Subcutaneous adipose tissue (tissue), 4 donors: ENCODE measurements around the gene MGLL. TPM values are rescaled to one million over a fixed set of nuclear protein-coding genes. Genes with fewer than 3 reads are reported as not detected.

ENCODE experiments used
- total RNA-seq, 4 donors: library from RNA; depleted of rRNA; stranded (reverse); fragments of >200 nt; gene quantifications; one replicate each; pipeline ENCODE4 v1.1.0, GENCODE V29; 2016
- TF ChIP-seq, protein P1 (sequence below): fragments of 450-650 bp; IDR thresholded peaks from one replicate; pipeline ENCODE4 v1.5.1; 2016; ENCODE audit warnings: low read depth, mild to moderate bottlenecking, control low read depth, antibody characterized with exemption, moderate library complexity

MGLL gene
- total RNA-seq, 4 donors from 2014 or later = 83.9 to 292 (median 110) TPM

DNA sequence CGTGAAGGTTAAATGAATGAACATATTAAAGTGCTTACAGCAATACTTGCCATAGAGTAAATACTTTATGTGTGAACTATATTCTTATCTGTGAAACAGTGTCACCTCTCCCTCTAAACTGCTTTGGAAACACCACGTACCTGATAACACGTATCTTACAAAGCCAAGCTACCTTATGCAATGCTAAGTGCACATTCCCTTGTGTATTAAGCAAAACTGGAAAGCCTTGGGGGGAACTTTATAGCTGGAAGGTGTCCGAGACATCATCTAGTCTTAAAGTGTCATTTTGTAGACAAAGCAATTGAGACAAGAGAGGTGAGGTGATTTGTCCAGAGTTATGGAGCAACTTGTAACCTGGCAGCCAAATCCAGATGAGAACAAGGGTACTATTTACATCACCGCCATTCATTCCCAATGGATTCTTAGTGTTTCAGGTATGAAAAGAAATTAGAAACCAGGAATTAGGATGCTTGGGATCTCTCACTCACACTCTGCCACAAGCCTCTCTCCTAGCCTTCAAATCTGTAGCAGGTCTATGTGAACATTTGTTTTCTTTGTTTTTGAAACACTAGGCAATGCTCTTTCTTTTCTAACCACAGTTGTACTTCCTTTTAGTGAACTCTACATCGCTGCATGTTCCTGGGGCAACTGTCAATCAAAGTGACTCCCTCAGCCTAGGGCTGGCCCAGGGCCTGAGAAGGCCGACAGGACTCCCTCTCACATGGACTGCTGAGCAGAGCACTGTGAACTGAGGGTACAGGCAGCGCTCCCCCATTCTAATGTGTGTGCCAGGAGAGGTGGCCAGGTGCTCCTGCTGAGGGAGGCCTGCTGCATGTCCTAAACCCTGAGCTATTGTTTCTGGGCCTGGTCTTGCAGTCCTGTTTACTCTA, 13.9 kb upstream of the MGLL start:
- TF ChIP-seq, protein P1, sequence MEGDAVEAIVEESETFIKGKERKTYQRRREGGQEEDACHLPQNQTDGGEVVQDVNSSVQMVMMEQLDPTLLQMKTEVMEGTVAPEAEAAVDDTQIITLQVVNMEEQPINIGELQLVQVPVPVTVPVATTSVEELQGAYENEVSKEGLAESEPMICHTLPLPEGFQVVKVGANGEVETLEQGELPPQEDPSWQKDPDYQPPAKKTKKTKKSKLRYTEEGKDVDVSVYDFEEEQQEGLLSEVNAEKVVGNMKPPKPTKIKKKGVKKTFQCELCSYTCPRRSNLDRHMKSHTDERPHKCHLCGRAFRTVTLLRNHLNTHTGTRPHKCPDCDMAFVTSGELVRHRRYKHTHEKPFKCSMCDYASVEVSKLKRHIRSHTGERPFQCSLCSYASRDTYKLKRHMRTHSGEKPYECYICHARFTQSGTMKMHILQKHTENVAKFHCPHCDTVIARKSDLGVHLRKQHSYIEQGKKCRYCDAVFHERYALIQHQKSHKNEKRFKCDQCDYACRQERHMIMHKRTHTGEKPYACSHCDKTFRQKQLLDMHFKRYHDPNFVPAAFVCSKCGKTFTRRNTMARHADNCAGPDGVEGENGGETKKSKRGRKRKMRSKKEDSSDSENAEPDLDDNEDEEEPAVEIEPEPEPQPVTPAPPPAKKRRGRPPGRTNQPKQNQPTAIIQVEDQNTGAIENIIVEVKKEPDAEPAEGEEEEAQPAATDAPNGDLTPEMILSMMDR = no peak

DNA sequence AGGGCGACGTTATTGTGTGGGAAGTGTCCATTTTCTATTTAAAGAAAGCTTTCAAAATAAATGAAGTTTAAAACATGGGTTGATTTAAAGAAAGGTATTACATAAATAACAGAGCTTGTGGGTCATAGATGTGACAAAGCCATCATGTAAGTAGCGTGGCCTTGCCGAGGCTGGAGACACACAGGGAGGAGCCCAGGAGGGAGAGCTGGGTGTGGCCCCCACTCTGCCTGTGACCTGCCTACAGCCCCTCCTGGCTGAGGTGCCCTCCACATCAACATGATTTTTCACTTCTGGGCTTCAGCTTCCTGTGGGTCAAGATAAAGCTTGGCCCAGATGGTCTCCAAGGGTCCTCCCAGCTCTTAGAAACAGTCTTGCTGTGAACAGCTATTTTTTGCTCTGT, 12.5 kb upstream of the MGLL start:
- TF ChIP-seq, protein P1 = no peak

DNA sequence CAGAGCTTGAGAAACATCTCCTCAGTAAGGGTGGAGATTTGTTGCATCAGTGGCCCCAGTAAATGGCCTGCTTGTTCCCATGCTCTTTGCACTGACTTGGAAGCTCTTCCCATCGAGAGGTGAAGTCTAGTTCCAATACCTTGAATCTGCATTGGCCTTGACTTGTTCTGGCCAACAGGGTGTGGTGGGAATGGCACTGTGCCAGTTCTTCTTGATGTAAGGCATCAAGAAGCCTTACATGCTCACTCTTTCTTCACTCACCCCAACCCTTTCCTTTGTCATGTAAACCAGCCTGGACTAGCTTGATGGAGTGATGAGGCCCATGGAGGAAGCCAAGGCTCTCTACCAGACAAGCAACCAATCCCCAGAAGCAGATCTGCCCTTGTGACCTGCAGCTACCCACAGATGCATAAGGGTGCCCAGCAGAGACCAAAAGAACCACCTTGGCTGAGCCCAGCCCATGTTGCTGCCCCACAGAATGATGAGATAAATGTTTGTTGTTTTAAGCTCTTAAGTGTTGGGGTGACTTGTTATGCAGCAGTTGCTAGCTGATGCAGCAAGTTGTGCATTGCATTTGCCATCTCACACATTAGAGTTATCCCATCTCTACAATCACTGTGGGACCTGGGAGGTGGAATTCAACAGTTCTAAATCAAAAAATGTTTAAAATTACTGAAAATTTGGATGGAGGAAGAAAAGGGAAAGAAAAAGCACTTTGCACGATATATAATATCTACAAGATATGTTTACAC, 11.1 kb upstream of the MGLL start:
- TF ChIP-seq, protein P1 = no peak

DNA sequence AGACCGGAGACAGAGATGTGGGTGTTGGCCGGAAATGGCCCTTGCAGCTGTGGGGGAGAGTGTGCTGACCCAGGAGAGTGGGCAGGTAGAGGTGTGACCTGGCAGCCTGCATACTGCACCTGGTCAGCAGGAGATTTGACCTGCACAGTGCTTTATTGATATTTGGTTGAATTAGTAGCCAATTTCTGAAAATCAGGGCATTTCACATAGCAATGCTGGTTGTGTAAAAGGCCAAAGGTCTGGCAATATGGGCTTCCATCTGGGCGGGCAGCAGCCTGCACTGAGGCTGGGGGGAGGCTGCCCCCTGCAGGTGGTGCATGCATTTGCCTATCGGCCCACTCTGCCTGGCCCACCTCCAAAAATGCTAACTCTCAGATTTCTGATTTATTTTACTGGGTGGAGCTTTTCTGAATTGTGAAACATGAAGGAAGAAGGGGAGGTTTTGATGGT, 9.4 kb upstream of the MGLL start:
- TF ChIP-seq, protein P1 = no peak

DNA sequence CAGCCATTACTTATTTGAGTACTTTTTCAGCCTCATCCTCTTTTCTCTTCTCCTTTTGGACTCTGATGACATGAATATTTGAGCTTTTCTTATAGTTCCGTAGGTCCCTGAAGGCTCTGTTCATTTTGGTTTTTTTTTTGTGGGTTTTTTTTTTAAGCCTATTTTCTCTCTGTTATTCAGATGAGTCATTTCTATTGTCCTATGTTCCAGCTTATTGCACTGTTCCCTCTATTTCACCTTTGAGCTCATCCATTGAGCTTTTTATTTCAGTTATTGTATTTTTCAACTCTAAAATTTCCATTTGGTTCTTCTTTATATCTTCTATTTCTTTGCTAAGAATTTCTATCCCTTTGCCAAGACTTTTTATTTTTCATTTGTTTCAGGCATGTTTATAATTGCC, 7.2 kb upstream of the MGLL start:
- TF ChIP-seq, protein P1 = no peak

DNA sequence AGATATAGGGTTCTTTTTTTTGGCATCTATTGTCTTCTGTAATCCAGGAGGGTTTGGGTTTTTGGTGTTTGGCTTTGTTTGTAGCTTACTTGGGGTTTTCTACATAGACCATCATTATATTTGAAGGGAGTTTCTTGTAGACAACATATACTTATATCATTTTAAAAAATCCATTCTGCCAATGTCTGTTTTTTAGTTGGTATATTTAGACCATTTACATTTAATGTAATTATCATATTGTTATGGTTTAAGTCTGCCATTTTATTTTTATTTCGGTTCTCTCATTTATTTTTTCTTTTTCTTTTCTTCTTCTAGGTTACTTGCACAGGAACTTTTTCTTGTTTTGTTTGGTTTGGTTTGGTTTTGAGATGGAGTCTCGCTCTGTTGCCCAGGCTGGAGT, 5.5 kb upstream of the MGLL start:
- TF ChIP-seq, protein P1 = no peak

DNA sequence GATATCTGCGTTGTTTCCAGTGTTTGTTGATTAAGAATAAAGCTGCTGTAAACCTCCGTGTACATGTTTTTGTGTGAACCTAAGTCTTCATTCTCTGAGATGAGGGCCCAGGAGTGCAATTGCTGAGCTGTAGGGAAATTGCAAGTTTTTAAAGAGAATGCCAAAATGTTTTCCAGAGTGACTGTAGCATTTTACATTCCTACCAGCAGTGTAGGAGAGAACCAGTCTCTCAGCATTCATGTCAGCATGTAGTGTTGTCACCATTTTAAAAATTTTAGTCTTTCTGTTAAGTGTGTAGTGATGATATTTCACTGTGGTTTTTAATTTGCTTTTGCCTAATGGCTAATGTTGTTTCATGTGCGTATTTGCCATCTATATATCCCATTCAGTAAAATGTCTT, 3.4 kb upstream of the MGLL start:
- TF ChIP-seq, protein P1 = no peak
